Skeletal muscle tissue (tissue), 5 donors: Measurements from ENCODE around the gene CEP250. TPM values are rescaled to one million over a fixed set of nuclear protein-coding genes. Genes with fewer than 3 reads are reported as not detected.

Experiments used
- H3K27ac ChIP-seq: one replicate; pipeline ENCODE4 v1.7.0; 2013; ENCODE audit warnings: mild to moderate bottlenecking, low read depth, low read length, inconsistent platforms
- H3K27me3 ChIP-seq, 3 donors: one replicate each; pipeline ENCODE4 v1.7.0; 2013; ENCODE audit warnings: low read length in 3 of 3; ENCODE audit not compliant: control insufficient read depth in 3 of 3, insufficient read depth in 3 of 3
- H3K36me3 ChIP-seq, 3 donors: one replicate each; pipeline ENCODE4 v1.7.0; 2013; ENCODE audit warnings: low read length in 3 of 3; ENCODE audit not compliant: control insufficient read depth in 3 of 3, insufficient read depth in 3 of 3
- H3K4me1 ChIP-seq, 3 donors: one replicate each; pipeline ENCODE4 v1.7.0; 2013; ENCODE audit warnings: low read length in 3 of 3, mild to moderate bottlenecking in 3 of 3; ENCODE audit not compliant: control insufficient read depth in 3 of 3, insufficient read depth in 3 of 3
- H3K4me3 ChIP-seq, 3 donors: one replicate each; pipeline ENCODE4 v1.7.0; 2013; ENCODE audit warnings: low read length in 3 of 3
- H3K9ac ChIP-seq, 3 donors: one replicate each; pipeline ENCODE4 v1.7.0; 2013; ENCODE audit warnings: low read length in 3 of 3, mild to moderate bottlenecking in 3 of 3, moderate library complexity in 2 of 3, low read depth in 1 of 3
- H3K9me3 ChIP-seq, 3 donors: one replicate each; pipeline ENCODE4 v1.7.0; 2013; ENCODE audit warnings: low read length in 3 of 3; ENCODE audit not compliant: control insufficient read depth in 3 of 3
- small RNA-seq: library from RNA; depleted of rRNA; stranded (forward); fragments of <200 nt; gene quantifications from one replicate; pipeline ENCODE3, GENCODE V24; 2014
- total RNA-seq: library from RNA; depleted of rRNA; stranded (reverse); fragments of >200 nt; gene quantifications from one replicate; pipeline ENCODE4 v1.2.3, GENCODE V29; 2014
- donor health status: Osteomylitis.

CEP250 gene
- total RNA-seq, 1 donor from 2014 or later: 14.6 TPM

DNA sequence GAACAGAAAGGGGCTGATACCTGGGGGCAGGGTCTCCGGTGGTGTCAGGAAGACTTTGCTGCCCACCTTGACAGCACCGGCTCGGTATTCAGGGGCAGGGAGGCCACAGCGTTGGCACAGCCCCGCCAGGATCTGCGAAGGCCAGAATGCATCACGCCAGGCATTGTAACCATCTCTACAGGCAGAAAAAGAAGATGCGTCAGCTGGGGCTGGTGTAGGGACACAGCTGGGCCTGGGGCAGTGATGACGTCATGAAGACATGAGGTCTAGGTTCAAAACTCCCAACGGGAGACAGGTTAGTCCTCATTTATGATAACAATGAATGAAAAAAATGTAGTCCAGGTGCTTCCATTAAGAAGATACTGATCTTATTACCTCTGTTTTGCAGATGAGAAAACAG lies 108.4 kb downstream of the CEP250 start:
- H3K9me3 ChIP-seq: no peaks in the 10 kb centered on the region
- H3K27ac ChIP-seq: no peak overlapping the region
- H3K9ac ChIP-seq: no peak overlapping the region
- H3K4me1 ChIP-seq: no peaks in the 10 kb centered on the region
- no peak overlapping the region for H3K4me3 ChIP-seq
- no peaks in the 10 kb centered on the region for H3K36me3 ChIP-seq
- H3K27me3 ChIP-seq: no peaks in the 10 kb centered on the region

DNA sequence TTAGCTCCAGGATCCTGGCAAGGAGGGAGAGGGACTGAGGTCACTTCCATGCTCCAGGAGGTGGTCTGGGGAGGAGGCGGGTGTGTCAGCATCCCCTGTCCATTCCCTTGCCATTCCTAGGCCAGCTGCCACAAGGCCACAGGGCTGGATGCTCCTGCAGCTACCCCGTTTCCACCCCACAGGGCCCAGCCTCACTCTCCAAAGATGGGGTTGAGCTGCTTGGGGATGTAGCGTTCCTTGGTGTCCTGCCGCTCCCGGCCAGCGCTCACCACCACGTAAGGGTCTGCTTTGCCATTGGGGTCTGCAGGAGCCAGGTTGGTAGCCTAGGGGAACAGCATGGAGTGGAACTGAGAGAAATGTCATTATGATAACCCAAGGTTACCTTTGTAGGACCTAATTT lies 109.5 kb downstream of the CEP250 start:
- Histone ChIP-seq H3K4me1 (no peaks in the 10 kb centered on the region), H3K9me3 (no peaks in the 10 kb centered on the region)

DNA sequence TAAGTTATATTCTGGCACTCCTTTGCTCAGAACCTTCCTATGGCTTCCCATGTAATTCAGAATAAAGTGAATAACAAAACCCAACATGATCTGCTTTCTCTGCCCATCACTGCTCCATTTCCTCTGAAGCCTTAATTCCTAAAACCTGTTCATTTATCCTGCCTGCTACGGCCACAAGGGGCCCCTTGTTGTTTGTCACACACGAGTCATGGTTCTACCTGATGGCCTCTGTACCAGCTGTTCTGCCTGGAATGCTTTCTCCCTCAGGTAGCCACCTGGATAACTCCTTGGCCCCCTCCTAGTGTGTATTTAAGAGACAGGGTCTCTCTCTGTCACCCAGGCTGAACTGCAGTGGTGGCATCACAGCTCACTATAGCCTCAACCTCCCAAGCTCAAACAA lies 113.2 kb downstream of the CEP250 start:
- Histone ChIP-seq H3K9me3 (peaks cover 2 to 3% (median 2%) of the 10 kb centered on the region in 3 donors), H3K27ac (no peak overlapping the region), H3K27me3 (no peaks in the 10 kb centered on the region), H3K9ac (no peak overlapping the region), H3K4me3 (no peak overlapping the region), H3K36me3 (no peaks in the 10 kb centered on the region), H3K4me1 (no peaks in the 10 kb centered on the region)

More for the DNA sequence above, 109.5 kb downstream of the CEP250 start:
- Histone ChIP-seq H3K36me3 (no peaks in the 10 kb centered on the region), H3K9ac (no peak overlapping the region), H3K4me3 (no peak overlapping the region), H3K27ac (no peak overlapping the region), H3K27me3 (no peaks in the 10 kb centered on the region)

Small RNAs within 50 kb of the gene (small RNA-seq; reads per million reads assigned to genes)
- not detected for gene MIR1289-1

Other genes starting within 250 kb of the CEP250 start
- gene MMP24, start 228.9 kb upstream of the CEP250 start, total RNA-seq: under 0.01 TPM
- 4.2 TPM for gene MMP24OS, start 177.5 kb upstream of the CEP250 start, total RNA-seq
- 74.1 TPM for gene EIF6, start 170.8 kb upstream of the CEP250 start, total RNA-seq
- gene FAM83C, start 163.2 kb upstream of the CEP250 start, total RNA-seq: not detected
- 33.4 TPM for gene UQCC1, start 43.6 kb upstream of the CEP250 start, total RNA-seq
- gene GDF5, start 17.4 kb upstream of the CEP250 start, total RNA-seq: 0.52 TPM
- not detected for gene C20orf173, start 74.1 kb downstream of the CEP250 start, total RNA-seq
- 328 TPM for gene ERGIC3, start 86.5 kb downstream of the CEP250 start, total RNA-seq
- gene SPAG4, start 160.2 kb downstream of the CEP250 start, total RNA-seq: 1.0 TPM
- gene CPNE1, start 209.3 kb downstream of the CEP250 start, total RNA-seq: 116 TPM
- gene RBM12, start 209.3 kb downstream of the CEP250 start, total RNA-seq: 38.6 TPM
- 11.5 TPM for gene NFS1, start 243.8 kb downstream of the CEP250 start, total RNA-seq
- gene ROMO1, start 243.8 kb downstream of the CEP250 start, total RNA-seq: 103 TPM